HEK293 (cell line): ENCODE data around the gene MAP1B.

Experiments
- CTCF ChIA-PET: fragments of 350-600 bp; formaldehyde crosslinking; extraction: SDS; loops from one replicate; lab custom pipeline; 2021; ENCODE audit warnings: antibody characterized with exemption; lab: Yijun Ruan, JAX
- POLR2A ChIA-PET: fragments of 300-600 bp; formaldehyde crosslinking; extraction: SDS; loops from one replicate; lab custom pipeline; 2020; ENCODE audit warnings: antibody characterized with exemption, inconsistent platforms; lab: Yijun Ruan, JAX
- H3K27ac ChIP-seq: fragments of 200-500 bp; sonication (Bioruptor generic); 2 replicates; pipeline ENCODE4 v1.5.1; 2014; ENCODE audit warnings: low read depth, low read length, control low read depth, inconsistent platforms; ENCODE audit errors: extremely low read depth
- H3K36me3 ChIP-seq, 2 experiments: fragments of 200-500 bp in 1 of 2; sonication (Bioruptor generic) in 1 of 2; 1 replicate in 1 of 2; 2 replicates in 1 of 2; pipeline ENCODE4 v1.5.1; 2014 to 2017; ENCODE audit warnings: inconsistent platforms in 2 of 2, low read length in 2 of 2; ENCODE audit not compliant: control insufficient read depth in 2 of 2, insufficient read depth in 1 of 2
- H3K4me1 ChIP-seq: fragments of 200-500 bp; sonication (Bioruptor generic); 2 replicates; pipeline ENCODE4 v1.5.1; 2014; ENCODE audit warnings: mild to moderate bottlenecking, low read length, inconsistent platforms; ENCODE audit not compliant: control insufficient read depth, insufficient read depth
- H3K4me3 ChIP-seq: 2 replicates; pipeline ENCODE4 v1.5.1; 2011; ENCODE audit warnings: low read depth, mild to moderate bottlenecking, control low read depth, low read length, moderate library complexity
- H3K9me3 ChIP-seq: fragments of 200-500 bp; sonication (Bioruptor generic); 2 replicates; pipeline ENCODE4 v1.5.1; 2014; ENCODE audit warnings: low read depth, low read length, inconsistent platforms; ENCODE audit not compliant: control insufficient read depth, insufficient read depth
- ATF2 ChIP-seq: fragments of 450-650 bp; formaldehyde crosslinking; IDR thresholded peaks from 2 replicates; pipeline ENCODE4 v1.5.1; 2016; ENCODE audit warnings: missing biosample characterization, missing genetic modification characterization, low read depth
- EGR2 ChIP-seq: fragments of 450-650 bp; formaldehyde crosslinking; IDR thresholded peaks from 2 replicates; pipeline ENCODE4 v1.5.1; 2016; ENCODE audit warnings: low read depth, missing biosample characterization, missing genetic modification characterization
- FEZF1 ChIP-seq: fragments of 450-650 bp; formaldehyde crosslinking; IDR thresholded peaks from 2 replicates; pipeline ENCODE4 v1.5.1; 2016; ENCODE audit warnings: missing biosample characterization, missing genetic modification characterization
- GLIS2 ChIP-seq: fragments of 450-650 bp; formaldehyde crosslinking; IDR thresholded peaks from 2 replicates; pipeline ENCODE4 v1.5.1; 2016; ENCODE audit warnings: missing biosample characterization, missing genetic modification characterization
- KLF16 ChIP-seq: fragments of 450-650 bp; formaldehyde crosslinking; IDR thresholded peaks from 2 replicates; pipeline ENCODE4 v1.5.1; 2017; ENCODE audit warnings: missing biosample characterization, missing genetic modification characterization
- OSR2 ChIP-seq: fragments of 450-650 bp; formaldehyde crosslinking; IDR thresholded peaks from 2 replicates; pipeline ENCODE4 v1.5.1; 2016; ENCODE audit warnings: missing biosample characterization, missing genetic modification characterization
- SALL2 ChIP-seq: fragments of 450-650 bp; formaldehyde crosslinking; IDR thresholded peaks from 2 replicates; pipeline ENCODE4 v1.5.0; 2017; ENCODE audit warnings: missing biosample characterization, mild to moderate bottlenecking, missing genetic modification characterization, borderline replicate concordance
- ZIC2 ChIP-seq: fragments of 450-650 bp; formaldehyde crosslinking; IDR thresholded peaks from 2 replicates; pipeline ENCODE4 v1.5.1; 2016; ENCODE audit warnings: missing biosample characterization, missing genetic modification characterization
- ZNF10 ChIP-seq: fragments of 450-650 bp; formaldehyde crosslinking; IDR thresholded peaks from 2 replicates; pipeline ENCODE4 v1.5.1; 2017; ENCODE audit warnings: missing biosample characterization, missing genetic modification characterization
- ZNF19 ChIP-seq: fragments of 450-650 bp; formaldehyde crosslinking; IDR thresholded peaks from 2 replicates; pipeline ENCODE4; 2016; ENCODE audit warnings: missing biosample characterization, missing genetic modification characterization, low read depth
- ZNF239 ChIP-seq: fragments of 450-650 bp; formaldehyde crosslinking; IDR thresholded peaks from 2 replicates; pipeline ENCODE4 v1.5.1; 2016; ENCODE audit warnings: missing biosample characterization, missing genetic modification characterization
- ZNF302 ChIP-seq: fragments of 450-650 bp; formaldehyde crosslinking; IDR thresholded peaks from 2 replicates; pipeline ENCODE4 v1.5.1; 2016; ENCODE audit warnings: missing biosample characterization, missing genetic modification characterization, low read depth
- ZNF404 ChIP-seq: fragments of 450-650 bp; formaldehyde crosslinking; IDR thresholded peaks from 2 replicates; pipeline ENCODE4 v1.5.1; 2017; ENCODE audit warnings: missing biosample characterization, missing genetic modification characterization
- ZNF549 ChIP-seq: fragments of 450-650 bp; IDR thresholded peaks from 2 replicates; pipeline ENCODE4 v1.5.1; 2018; ENCODE audit warnings: missing biosample characterization, missing genetic modification characterization, mild to moderate bottlenecking, inconsistent platforms, moderate library complexity
- ZNF580 ChIP-seq: fragments of 450-650 bp; formaldehyde crosslinking; IDR thresholded peaks from 2 replicates; pipeline ENCODE4 v1.5.1; 2016; ENCODE audit warnings: missing biosample characterization, missing genetic modification characterization
- ZNF623 ChIP-seq: fragments of 450-650 bp; formaldehyde crosslinking; IDR thresholded peaks from 2 replicates; pipeline ENCODE4 v1.5.1; 2016; ENCODE audit warnings: missing biosample characterization, missing genetic modification characterization
- ZNF664 ChIP-seq: fragments of 450-650 bp; formaldehyde crosslinking; IDR thresholded peaks from 2 replicates; pipeline ENCODE4 v1.5.1; 2016; ENCODE audit warnings: missing biosample characterization, missing genetic modification characterization
- TF ChIP-seq, protein P1 (sequence below): fragments of 450-650 bp; formaldehyde crosslinking; IDR thresholded peaks from 2 replicates; pipeline ENCODE4 v1.5.1; 2016; ENCODE audit warnings: missing biosample characterization, missing genetic modification characterization

Gene MAP1B

GRCh38 chr5:72109625-72110024, 2.4 kb downstream of the MAP1B start:
- no peaks in the 10 kb centered on the region for H3K9me3 ChIP-seq
- no peaks in the 10 kb centered on the region for H3K36me3 ChIP-seq
- no peak overlapping the region for H3K27ac ChIP-seq
- no peaks in the 10 kb centered on the region; the same call in 1 of the 2 replicates for H3K4me1 ChIP-seq
- TF ChIP-seq ZNF580 = no peak
- no peak for TF ChIP-seq ZNF239
- TF ChIP-seq ZNF404 = no peak
- no peak for TF ChIP-seq ZNF549 (tag by site-specific recombination)
- TF ChIP-seq SALL2 (tag by site-specific recombination) = no peak
- TF ChIP-seq EGR2 (tag by site-specific recombination) = no peak
- TF ChIP-seq ATF2 (tag by site-specific recombination) = no peak
- no peak for TF ChIP-seq FEZF1 (tag by site-specific recombination)
- TF ChIP-seq GLIS2 (tag by site-specific recombination) = no peak
- TF ChIP-seq KLF16 = no peak
- no peak for TF ChIP-seq ZNF19 (tag by site-specific recombination)
- no peak for TF ChIP-seq ZNF623
- TF ChIP-seq, protein P1, sequence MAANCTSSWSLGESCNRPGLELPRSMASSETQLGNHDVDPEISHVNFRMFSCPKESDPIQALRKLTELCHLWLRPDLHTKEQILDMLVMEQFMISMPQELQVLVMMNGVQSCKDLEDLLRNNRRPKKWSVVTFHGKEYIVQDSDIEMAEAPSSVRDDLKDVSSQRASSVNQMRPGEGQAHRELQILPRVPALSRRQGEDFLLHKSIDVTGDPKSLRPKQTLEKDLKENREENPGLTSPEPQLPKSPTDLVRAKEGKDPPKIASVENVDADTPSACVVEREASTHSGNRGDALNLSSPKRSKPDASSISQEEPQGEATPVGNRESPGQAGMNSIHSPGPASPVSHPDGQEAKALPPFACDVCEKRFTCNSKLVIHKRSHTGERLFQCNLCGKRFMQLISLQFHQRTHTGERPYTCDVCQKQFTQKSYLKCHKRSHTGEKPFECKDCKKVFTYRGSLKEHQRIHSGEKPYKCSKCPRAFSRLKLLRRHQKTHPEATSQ (tag by site-specific recombination) = no peak
- TF ChIP-seq OSR2 (tag by site-specific recombination) = no peak
- ChIA-PET CTCF (interaction anchor here (0.7 kb wide), 1 partner anchor 16 kb away, joined by 3 read pairs; no protein-coding TSS in a partner anchor), POLR2A (no interaction called here)
- no peak overlapping the region for H3K4me3 ChIP-seq

GRCh38 chr5:72110394-72111013, 3.2 kb downstream of the MAP1B start:
- Histone ChIP-seq H3K4me3 (no peak overlapping the region), H3K4me1 (no peaks in the 10 kb centered on the region; the same call in 1 of the 2 replicates), H3K27ac (no peak overlapping the region), H3K9me3 (no peaks in the 10 kb centered on the region), H3K36me3 (peaks cover 0 to 3% of the 10 kb centered on the region in 2 experiments; a peak in 1 of 3 replicates)
- CTCF ChIA-PET = interaction anchor here (0.9 to 1.3 kb wide), 2 partner anchors 158 to 198 kb away, joined by 3 read pairs; no protein-coding TSS in a partner anchor
- TF ChIP-seq ZIC2 (tag by site-specific recombination) (0 out of 2 replicates have a peak, but pooled peaks have one; percentile 9), ZNF302 (tag by site-specific recombination) (no peak)
- POLR2A ChIA-PET = interaction anchor here (1.4 kb wide), 1 partner anchor 55 kb away, joined by 3 read pairs; no protein-coding TSS in a partner anchor

- H3K4me3 ChIP-seq = no peak overlapping the region
- ChIA-PET CTCF (no interaction called here), POLR2A (no interaction called here)
These were observed 5.1 kb downstream of the MAP1B start for GRCh38 chr5:72112389-72112788.

More at GRCh38 chr5:72112389-72112788, 5.1 kb downstream of the MAP1B start:
- TF ChIP-seq ZNF10 (tag by site-specific recombination) = no peak
- TF ChIP-seq ZIC2 (tag by site-specific recombination) = 0 out of 2 replicates have a peak, but pooled peaks have one; percentile 34
- no peak for TF ChIP-seq ZNF664 (tag by site-specific recombination)
- Histone ChIP-seq H3K4me1 (no peaks in the 10 kb centered on the region), H3K27ac (no peak overlapping the region), H3K9me3 (no peaks in the 10 kb centered on the region), H3K36me3 (peaks cover 9 to 20% of the 10 kb centered on the region in 2 experiments; a peak in 2 of 3 replicates)
